Measurements from ENCODE around the gene SGF29. TPM values are rescaled to one million over a fixed set of nuclear protein-coding genes. Genes with fewer than 3 reads are reported as not detected.
A peak's percentile ranks its signal among the peaks of the same experiment; 100 is the strongest.

SGF29 gene
- total and polyA plus RNA-seq, 12 donors = 11.1 to 35.1 (median 14.9) TPM

DNA sequence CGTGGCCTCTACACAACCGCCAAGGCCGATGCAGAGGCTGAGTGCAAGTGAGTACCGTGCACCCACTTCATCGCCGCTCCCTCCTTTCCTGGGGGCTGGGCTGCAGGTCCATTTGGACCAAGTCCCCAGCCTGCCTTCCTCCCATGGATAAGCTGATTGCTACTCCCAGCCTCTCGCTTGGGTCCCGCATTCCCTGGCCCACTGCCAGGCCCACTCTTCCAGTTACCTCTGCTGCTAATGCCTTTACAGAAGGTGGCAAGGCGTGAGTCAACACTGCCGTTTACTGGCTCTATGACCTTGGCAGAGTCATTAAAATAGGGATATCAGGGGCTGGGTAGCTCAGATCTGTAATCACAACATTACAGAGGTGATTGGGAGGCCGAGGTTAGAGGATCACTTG lies 32.0 kb downstream of the SGF29 start:
- DNase-seq = peak in 1 of 2 donors; percentile 39
- H3K9me3 ChIP-seq = no peaks in the 10 kb centered on the region
- peak in 2 of 8 donors; percentile 49 to 55 for ATAC-seq
- no peaks in the 10 kb centered on the region for H3K4me1 ChIP-seq
- H3K27ac ChIP-seq = no peak overlapping the region
- H3K27me3 ChIP-seq = no peaks in the 10 kb centered on the region
- WGBS, 2 donors = 50 to 69% methylated on average over 11 of the region's 11 CpGs
- TF ChIP-seq, protein P1, sequence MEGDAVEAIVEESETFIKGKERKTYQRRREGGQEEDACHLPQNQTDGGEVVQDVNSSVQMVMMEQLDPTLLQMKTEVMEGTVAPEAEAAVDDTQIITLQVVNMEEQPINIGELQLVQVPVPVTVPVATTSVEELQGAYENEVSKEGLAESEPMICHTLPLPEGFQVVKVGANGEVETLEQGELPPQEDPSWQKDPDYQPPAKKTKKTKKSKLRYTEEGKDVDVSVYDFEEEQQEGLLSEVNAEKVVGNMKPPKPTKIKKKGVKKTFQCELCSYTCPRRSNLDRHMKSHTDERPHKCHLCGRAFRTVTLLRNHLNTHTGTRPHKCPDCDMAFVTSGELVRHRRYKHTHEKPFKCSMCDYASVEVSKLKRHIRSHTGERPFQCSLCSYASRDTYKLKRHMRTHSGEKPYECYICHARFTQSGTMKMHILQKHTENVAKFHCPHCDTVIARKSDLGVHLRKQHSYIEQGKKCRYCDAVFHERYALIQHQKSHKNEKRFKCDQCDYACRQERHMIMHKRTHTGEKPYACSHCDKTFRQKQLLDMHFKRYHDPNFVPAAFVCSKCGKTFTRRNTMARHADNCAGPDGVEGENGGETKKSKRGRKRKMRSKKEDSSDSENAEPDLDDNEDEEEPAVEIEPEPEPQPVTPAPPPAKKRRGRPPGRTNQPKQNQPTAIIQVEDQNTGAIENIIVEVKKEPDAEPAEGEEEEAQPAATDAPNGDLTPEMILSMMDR (IDR thresholded peaks at IDR 0.05) = no peak
- intact Hi-C loops (cut with DNase I) = no loop called here
- no peak overlapping the region for H3K4me3 ChIP-seq
- peaks cover 0 to 97% (median 53%) of the 10 kb centered on the region in 9 donors for H3K36me3 ChIP-seq

DNA sequence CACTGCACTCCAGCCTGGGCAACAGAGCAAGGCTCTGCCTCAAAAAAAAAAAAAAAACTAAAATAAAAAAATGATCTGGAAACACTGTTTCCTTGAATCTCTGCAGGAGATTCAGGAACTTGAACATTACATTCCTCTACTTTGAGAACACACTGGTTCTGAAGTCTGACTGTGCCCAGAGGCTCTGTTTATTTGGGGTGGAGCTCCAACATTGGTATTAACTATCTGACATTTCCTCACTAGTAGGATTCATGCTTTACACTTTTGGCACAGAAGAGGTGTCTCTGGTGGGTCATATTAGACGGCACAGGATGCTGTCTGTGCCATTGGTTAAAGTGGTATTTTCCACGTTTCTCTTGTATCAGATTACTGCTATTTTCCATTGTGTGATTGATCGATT lies 32.7 kb downstream of the SGF29 start:
- TF ChIP-seq, protein P1 (IDR thresholded peaks at IDR 0.05) = no peak
- DNase-seq (no peak), ATAC-seq (no peak)
- H3K27me3 ChIP-seq = no peaks in the 10 kb centered on the region
- no peaks in the 10 kb centered on the region for H3K4me1 ChIP-seq
- 87 to 91% methylated on average over 3 of the region's 3 CpGs for WGBS, 2 donors
- H3K9me3 ChIP-seq = no peaks in the 10 kb centered on the region
- H3K27ac ChIP-seq = no peak overlapping the region
- no peak overlapping the region for H3K4me3 ChIP-seq
- intact Hi-C loops (cut with DNase I) = no loop called here
- peaks cover 0 to 97% (median 55%) of the 10 kb centered on the region in 9 donors for H3K36me3 ChIP-seq

DNA sequence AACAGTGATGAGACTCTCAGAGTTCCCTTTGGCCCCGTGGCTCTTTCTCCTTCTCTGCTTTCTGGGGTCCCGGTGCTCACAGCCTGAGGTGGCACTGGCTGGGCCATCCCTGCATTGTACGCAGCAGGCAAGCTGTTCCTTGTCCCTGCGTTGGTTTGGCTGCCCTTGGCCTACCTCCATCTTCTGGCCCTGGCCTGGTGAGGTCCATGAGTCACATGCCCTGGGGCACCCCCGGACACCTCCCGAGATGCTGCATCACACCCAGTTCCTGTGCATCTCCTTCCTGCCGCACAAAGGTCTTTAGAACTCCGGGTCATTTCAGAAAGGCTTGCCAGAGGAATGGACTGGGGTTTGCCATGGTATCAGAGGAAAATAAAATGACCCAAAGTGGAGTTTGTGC lies 33.7 kb downstream of the SGF29 start:
- ATAC-seq (no peak), DNase-seq (no peak)
- Histone ChIP-seq H3K4me1 (no peaks in the 10 kb centered on the region), H3K27me3 (no peaks in the 10 kb centered on the region), H3K27ac (no peak overlapping the region), H3K36me3 (peaks cover 0 to 97% (median 48%) of the 10 kb centered on the region in 9 donors), H3K4me3 (no peak overlapping the region), H3K9me3 (no peaks in the 10 kb centered on the region)
- WGBS, 2 donors = 82 to 85% methylated on average over 8 of the region's 8 CpGs
- TF ChIP-seq, protein P1 (IDR thresholded peaks at IDR 0.05) = no peak
- intact Hi-C loops (cut with DNase I) = no loop called here

DNA sequence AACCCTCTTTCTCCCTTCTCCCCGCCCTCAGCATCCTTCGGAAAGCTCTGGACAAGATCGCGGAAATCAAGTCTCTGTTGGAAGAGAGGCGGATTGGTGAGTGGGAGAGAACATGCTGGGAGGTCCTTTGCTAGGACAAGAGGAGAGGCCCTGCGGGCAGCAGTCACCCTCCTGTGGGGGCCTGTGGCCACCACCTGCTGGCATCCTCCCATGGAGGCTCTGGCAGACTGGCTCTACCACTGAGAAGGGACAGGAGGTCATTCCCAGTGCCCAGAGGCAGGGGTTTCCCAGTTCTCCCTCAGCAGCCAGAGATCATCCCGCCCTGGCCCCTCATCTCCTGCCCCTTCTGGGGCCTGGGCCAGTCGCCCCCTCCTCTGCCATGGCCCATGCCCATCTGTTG lies 35.3 kb downstream of the SGF29 start:
- H3K4me1 ChIP-seq = no peaks in the 10 kb centered on the region
- no peaks in the 10 kb centered on the region for H3K9me3 ChIP-seq
- H3K4me3 ChIP-seq = no peak overlapping the region
- intact Hi-C loops (cut with DNase I) = no loop called here
- H3K36me3 ChIP-seq = peaks cover 0 to 83% (median 42%) of the 10 kb centered on the region in 9 donors
- 96% methylated on average over 8 of the region's 8 CpGs for WGBS, 2 donors
- DNase-seq (no peak), ATAC-seq (no peak)
- TF ChIP-seq, protein P1 (IDR thresholded peaks at IDR 0.05) = no peak
- H3K27me3 ChIP-seq = no peaks in the 10 kb centered on the region
- H3K27ac ChIP-seq = no peak overlapping the region

Measured in heart right ventricle (tissue), 16 donors.